ENCODE results near the gene APLP1. TPM values are rescaled to one million over a fixed set of nuclear protein-coding genes. Genes with fewer than 3 reads are reported as not detected.

The APLP1 gene
- total RNA-seq, 1 experiment from 2014 or later, result 15.5 TPM

DNA sequence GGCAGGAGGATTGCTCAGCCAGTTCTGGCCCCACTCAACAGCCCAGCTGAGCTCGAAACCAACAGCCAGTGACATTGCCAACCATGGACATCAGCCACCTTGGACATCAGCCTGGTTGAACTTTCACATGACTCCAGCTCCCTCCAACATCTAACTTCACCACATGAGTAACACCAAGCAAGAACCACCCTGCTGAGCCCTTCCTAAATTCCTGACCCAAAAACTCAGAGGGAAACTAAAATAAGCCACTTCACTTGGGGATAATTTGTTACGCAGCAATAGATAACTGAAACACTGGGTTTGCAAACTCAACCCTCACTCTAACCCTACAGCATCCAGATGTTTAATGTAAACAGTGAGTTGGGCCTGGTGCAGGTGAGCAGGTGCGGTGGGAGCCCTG, 57.1 kb downstream of the APLP1 start:
- H3K27me3 Mint-ChIP-seq (ENCODE audit: low read depth), result peaks cover 14% of the 10 kb centered on the region
- TF ChIP-seq NR1H2 (CRISPR knock-in tag; IDR thresholded peaks at IDR 0.05) (no peak), ZNF396 (CRISPR knock-in tag; IDR thresholded peaks at IDR 0.05; ENCODE audit: borderline replicate concordance) (no peak)
- ATAC-seq (no peak), DNase-seq (ENCODE audit: low spot score) (no peak)
- peaks cover 9% of the 10 kb centered on the region for H3K4me1 Mint-ChIP-seq
- H3K4me3 Mint-ChIP-seq, result no peak overlapping the region
- peaks cover 14% of the 10 kb centered on the region for H3K9me3 Mint-ChIP-seq
- CTCF ChIA-PET, result interaction anchor here (1.2 to 1.3 kb wide), 2 partner anchors 43 to 75 kb away, joined by 3 read pairs; no protein-coding TSS in a partner anchor
- 0 out of 2 replicates have a peak, but pooled peaks cover 6% of the 10 kb centered on the region for H3K36me3 Mint-ChIP-seq
- no peak overlapping the region for H3K27ac Mint-ChIP-seq
- POLR2A ChIA-PET, result no interaction called here

DNA sequence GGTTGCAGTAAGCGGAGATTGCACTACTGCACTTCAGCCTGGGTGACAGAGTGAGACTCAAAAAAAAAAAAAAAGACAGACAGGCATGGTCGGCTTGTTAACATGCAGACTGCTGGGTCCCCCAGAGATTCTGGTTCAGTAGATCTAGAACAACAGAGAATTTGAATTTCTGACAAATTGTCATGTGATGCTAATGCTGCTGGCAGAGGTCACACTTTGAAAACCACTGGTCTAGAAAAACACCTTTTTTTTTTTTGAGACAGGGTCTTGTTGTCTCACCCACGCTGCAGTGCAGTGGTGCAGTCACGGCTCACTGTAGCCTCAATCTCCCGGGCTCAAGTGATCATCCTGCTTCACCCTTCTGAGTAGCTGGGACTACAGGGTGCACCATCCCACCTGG, 60.1 kb downstream of the APLP1 start:
- POLR2A ChIA-PET, result no interaction called here
- CTCF ChIA-PET, result interaction anchor here (0.9 kb wide), 1 partner anchor 10 kb away, joined by 3 read pairs; no protein-coding TSS in a partner anchor
- no peak for ATAC-seq
- TF ChIP-seq, protein P1, sequence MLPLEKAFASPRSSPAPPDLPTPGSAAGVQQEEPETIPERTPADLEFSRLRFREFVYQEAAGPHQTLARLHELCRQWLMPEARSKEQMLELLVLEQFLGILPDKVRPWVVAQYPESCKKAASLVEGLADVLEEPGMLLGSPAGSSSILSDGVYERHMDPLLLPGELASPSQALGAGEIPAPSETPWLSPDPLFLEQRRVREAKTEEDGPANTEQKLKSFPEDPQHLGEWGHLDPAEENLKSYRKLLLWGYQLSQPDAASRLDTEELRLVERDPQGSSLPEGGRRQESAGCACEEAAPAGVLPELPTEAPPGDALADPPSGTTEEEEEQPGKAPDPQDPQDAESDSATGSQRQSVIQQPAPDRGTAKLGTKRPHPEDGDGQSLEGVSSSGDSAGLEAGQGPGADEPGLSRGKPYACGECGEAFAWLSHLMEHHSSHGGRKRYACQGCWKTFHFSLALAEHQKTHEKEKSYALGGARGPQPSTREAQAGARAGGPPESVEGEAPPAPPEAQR (CRISPR knock-in tag; IDR thresholded peaks at IDR 0.05), result no peak
- TF ChIP-seq TP53 (CRISPR knock-in tag; IDR thresholded peaks at IDR 0.05), result no peak
- TF ChIP-seq, protein P2, sequence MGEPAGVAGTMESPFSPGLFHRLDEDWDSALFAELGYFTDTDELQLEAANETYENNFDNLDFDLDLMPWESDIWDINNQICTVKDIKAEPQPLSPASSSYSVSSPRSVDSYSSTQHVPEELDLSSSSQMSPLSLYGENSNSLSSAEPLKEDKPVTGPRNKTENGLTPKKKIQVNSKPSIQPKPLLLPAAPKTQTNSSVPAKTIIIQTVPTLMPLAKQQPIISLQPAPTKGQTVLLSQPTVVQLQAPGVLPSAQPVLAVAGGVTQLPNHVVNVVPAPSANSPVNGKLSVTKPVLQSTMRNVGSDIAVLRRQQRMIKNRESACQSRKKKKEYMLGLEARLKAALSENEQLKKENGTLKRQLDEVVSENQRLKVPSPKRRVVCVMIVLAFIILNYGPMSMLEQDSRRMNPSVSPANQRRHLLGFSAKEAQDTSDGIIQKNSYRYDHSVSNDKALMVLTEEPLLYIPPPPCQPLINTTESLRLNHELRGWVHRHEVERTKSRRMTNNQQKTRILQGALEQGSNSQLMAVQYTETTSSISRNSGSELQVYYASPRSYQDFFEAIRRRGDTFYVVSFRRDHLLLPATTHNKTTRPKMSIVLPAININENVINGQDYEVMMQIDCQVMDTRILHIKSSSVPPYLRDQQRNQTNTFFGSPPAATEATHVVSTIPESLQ (CRISPR knock-in tag; IDR thresholded peaks at IDR 0.05), result no peak
- TF ChIP-seq, protein P3, sequence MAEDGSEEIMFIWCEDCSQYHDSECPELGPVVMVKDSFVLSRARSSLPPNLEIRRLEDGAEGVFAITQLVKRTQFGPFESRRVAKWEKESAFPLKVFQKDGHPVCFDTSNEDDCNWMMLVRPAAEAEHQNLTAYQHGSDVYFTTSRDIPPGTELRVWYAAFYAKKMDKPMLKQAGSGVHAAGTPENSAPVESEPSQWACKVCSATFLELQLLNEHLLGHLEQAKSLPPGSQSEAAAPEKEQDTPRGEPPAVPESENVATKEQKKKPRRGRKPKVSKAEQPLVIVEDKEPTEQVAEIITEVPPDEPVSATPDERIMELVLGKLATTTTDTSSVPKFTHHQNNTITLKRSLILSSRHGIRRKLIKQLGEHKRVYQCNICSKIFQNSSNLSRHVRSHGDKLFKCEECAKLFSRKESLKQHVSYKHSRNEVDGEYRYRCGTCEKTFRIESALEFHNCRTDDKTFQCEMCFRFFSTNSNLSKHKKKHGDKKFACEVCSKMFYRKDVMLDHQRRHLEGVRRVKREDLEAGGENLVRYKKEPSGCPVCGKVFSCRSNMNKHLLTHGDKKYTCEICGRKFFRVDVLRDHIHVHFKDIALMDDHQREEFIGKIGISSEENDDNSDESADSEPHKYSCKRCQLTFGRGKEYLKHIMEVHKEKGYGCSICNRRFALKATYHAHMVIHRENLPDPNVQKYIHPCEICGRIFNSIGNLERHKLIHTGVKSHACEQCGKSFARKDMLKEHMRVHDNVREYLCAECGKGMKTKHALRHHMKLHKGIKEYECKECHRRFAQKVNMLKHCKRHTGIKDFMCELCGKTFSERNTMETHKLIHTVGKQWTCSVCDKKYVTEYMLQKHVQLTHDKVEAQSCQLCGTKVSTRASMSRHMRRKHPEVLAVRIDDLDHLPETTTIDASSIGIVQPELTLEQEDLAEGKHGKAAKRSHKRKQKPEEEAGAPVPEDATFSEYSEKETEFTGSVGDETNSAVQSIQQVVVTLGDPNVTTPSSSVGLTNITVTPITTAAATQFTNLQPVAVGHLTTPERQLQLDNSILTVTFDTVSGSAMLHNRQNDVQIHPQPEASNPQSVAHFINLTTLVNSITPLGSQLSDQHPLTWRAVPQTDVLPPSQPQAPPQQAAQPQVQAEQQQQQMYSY (CRISPR knock-in tag; IDR thresholded peaks at IDR 0.05), result no peak
- no peak for TF ChIP-seq ZNF138 (CRISPR knock-in tag; conservative IDR thresholded peaks at IDR 0.05)
- TF ChIP-seq SMAD3 (CRISPR knock-in tag; IDR thresholded peaks at IDR 0.05; ENCODE audit: borderline replicate concordance), result no peak
- TF ChIP-seq ZNF423 (CRISPR knock-in tag; IDR thresholded peaks at IDR 0.05), result no peak
- no peak for TF ChIP-seq KAT7 (CRISPR knock-in tag; IDR thresholded peaks at IDR 0.05; ENCODE audit: borderline replicate concordance)
- no peak for TF ChIP-seq ETV6 (CRISPR knock-in tag; IDR thresholded peaks at IDR 0.05)
- no peak for TF ChIP-seq JUN (CRISPR knock-in tag; IDR thresholded peaks at IDR 0.05)
- no peak for TF ChIP-seq NR3C1 (CRISPR knock-in tag; conservative IDR thresholded peaks at IDR 0.05; ENCODE audit: low read depth)
- TF ChIP-seq, protein P4, sequence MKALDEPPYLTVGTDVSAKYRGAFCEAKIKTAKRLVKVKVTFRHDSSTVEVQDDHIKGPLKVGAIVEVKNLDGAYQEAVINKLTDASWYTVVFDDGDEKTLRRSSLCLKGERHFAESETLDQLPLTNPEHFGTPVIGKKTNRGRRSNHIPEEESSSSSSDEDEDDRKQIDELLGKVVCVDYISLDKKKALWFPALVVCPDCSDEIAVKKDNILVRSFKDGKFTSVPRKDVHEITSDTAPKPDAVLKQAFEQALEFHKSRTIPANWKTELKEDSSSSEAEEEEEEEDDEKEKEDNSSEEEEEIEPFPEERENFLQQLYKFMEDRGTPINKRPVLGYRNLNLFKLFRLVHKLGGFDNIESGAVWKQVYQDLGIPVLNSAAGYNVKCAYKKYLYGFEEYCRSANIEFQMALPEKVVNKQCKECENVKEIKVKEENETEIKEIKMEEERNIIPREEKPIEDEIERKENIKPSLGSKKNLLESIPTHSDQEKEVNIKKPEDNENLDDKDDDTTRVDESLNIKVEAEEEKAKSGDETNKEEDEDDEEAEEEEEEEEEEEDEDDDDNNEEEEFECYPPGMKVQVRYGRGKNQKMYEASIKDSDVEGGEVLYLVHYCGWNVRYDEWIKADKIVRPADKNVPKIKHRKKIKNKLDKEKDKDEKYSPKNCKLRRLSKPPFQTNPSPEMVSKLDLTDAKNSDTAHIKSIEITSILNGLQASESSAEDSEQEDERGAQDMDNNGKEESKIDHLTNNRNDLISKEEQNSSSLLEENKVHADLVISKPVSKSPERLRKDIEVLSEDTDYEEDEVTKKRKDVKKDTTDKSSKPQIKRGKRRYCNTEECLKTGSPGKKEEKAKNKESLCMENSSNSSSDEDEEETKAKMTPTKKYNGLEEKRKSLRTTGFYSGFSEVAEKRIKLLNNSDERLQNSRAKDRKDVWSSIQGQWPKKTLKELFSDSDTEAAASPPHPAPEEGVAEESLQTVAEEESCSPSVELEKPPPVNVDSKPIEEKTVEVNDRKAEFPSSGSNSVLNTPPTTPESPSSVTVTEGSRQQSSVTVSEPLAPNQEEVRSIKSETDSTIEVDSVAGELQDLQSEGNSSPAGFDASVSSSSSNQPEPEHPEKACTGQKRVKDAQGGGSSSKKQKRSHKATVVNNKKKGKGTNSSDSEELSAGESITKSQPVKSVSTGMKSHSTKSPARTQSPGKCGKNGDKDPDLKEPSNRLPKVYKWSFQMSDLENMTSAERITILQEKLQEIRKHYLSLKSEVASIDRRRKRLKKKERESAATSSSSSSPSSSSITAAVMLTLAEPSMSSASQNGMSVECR (CRISPR knock-in tag; IDR thresholded peaks at IDR 0.05; ENCODE audit: borderline replicate concordance), result no peak
- no peak for TF ChIP-seq SP1 (CRISPR knock-in tag; conservative IDR thresholded peaks at IDR 0.05)
- TF ChIP-seq SOX15 (CRISPR knock-in tag; IDR thresholded peaks at IDR 0.05), result no peak
- TF ChIP-seq, protein P5, sequence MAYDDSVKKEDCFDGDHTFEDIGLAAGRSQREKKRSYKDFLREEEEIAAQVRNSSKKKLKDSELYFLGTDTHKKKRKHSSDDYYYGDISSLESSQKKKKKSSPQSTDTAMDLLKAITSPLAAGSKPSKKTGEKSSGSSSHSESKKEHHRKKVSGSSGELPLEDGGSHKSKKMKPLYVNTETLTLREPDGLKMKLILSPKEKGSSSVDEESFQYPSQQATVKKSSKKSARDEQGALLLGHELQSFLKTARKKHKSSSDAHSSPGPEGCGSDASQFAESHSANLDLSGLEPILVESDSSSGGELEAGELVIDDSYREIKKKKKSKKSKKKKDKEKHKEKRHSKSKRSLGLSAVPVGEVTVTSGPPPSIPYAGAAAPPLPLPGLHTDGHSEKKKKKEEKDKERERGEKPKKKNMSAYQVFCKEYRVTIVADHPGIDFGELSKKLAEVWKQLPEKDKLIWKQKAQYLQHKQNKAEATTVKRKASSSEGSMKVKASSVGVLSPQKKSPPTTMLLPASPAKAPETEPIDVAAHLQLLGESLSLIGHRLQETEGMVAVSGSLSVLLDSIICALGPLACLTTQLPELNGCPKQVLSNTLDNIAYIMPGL (CRISPR knock-in tag; IDR thresholded peaks at IDR 0.05), result no peak
- TF ChIP-seq, protein P6, sequence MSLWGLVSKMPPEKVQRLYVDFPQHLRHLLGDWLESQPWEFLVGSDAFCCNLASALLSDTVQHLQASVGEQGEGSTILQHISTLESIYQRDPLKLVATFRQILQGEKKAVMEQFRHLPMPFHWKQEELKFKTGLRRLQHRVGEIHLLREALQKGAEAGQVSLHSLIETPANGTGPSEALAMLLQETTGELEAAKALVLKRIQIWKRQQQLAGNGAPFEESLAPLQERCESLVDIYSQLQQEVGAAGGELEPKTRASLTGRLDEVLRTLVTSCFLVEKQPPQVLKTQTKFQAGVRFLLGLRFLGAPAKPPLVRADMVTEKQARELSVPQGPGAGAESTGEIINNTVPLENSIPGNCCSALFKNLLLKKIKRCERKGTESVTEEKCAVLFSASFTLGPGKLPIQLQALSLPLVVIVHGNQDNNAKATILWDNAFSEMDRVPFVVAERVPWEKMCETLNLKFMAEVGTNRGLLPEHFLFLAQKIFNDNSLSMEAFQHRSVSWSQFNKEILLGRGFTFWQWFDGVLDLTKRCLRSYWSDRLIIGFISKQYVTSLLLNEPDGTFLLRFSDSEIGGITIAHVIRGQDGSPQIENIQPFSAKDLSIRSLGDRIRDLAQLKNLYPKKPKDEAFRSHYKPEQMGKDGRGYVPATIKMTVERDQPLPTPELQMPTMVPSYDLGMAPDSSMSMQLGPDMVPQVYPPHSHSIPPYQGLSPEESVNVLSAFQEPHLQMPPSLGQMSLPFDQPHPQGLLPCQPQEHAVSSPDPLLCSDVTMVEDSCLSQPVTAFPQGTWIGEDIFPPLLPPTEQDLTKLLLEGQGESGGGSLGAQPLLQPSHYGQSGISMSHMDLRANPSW (CRISPR knock-in tag; conservative IDR thresholded peaks at IDR 0.05; ENCODE audit: low read depth), result no peak

More for the DNA sequence above, 60.1 kb downstream of the APLP1 start:
- H3K4me3 Mint-ChIP-seq, result no peak overlapping the region
- DNase-seq (ENCODE audit: low spot score), result no peak
- H3K27me3 Mint-ChIP-seq (ENCODE audit: low read depth), result peaks cover 14% of the 10 kb centered on the region
- H3K27ac Mint-ChIP-seq, result no peak overlapping the region
- peaks cover 14% of the 10 kb centered on the region for H3K9me3 Mint-ChIP-seq
- H3K4me1 Mint-ChIP-seq, result peaks cover 21% of the 10 kb centered on the region
- 0 out of 2 replicates have a peak, but pooled peaks cover 6% of the 10 kb centered on the region for H3K36me3 Mint-ChIP-seq

All from WTC11 (cell line).